HAP-1 (cell line): Measurements from ENCODE around the gene DRICH1.
"Not testable (repeated sequence)": the region's sequence is repeated elsewhere in the genome, so short reads cannot be mapped to it uniquely, and the experiment has no call there.

Source experiments
- DNase-seq, 2 experiments: peaks; one replicate each; pipeline ENCODE4 v3.0.0-alpha.2; 2016 to 2020; ENCODE audit warnings: low spot score in 2 of 2
- H3K27me3 ChIP-seq: fragments of 250-450 bp; sonication (Bioruptor Pico); 2 replicates; pipeline ENCODE4 v1.5.1; 2020; ENCODE audit warnings: low read depth, mild to moderate bottlenecking, moderate library complexity
- H3K36me3 ChIP-seq: fragments of 250-450 bp; sonication (Bioruptor Pico); replicated peaks from 2 replicates; pipeline ENCODE4 v1.5.1; 2020; ENCODE audit warnings: mild to moderate bottlenecking
- H3K4me1 ChIP-seq: fragments of 250-450 bp; sonication (Bioruptor Pico); 2 replicates; pipeline ENCODE4 v1.5.1; 2020; ENCODE audit warnings: mild to moderate bottlenecking
- H3K4me3 ChIP-seq: fragments of 250-450 bp; sonication (Bioruptor Pico); 2 replicates; pipeline ENCODE4 v1.5.1; 2020; ENCODE audit warnings: mild to moderate bottlenecking, moderate library complexity
- H3K9me3 ChIP-seq: fragments of 250-450 bp; sonication (Bioruptor Pico); 2 replicates; pipeline ENCODE4 v1.5.1; 2020; ENCODE audit warnings: mild to moderate bottlenecking, moderate library complexity
- in situ Hi-C: fragments of 300-500 bp; cut with MboI; formaldehyde crosslinking; loops from 3 replicates; pipeline ENCODE4 v1.14.3; 2020; ENCODE audit warnings: low sequenced_read_pairs, inconsistent platforms, mixed read lengths

DRICH1 gene, protein sequence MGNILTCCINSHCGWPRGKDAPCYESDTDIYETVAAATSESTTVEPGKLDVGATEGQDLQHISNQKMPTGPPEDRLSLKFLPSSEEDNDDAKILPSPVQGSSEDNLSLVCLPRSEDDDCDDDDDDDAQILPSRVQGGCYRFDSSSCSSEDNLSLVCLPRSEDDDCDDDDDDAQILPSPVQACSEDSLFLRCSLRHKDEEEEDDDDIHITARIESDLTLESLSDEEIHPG

GRCh38 chr22:23632178-23632577 is at the start of gene DRICH1:
DRICH1 (minus strand) TSS chr22:23632321; CDS start chr22:23632023, 298 bp downstream.
- in situ Hi-C loops, result no loop called here
- Histone ChIP-seq H3K36me3 (no peaks in the 10 kb centered on the region), H3K4me1 (no peaks in the 10 kb centered on the region), H3K4me3 (no peak within 1 kb of the TSS), H3K9me3 (no peaks in the 10 kb centered on the region), H3K27me3 (no peaks in the 10 kb centered on the region)
- DNase-seq, result no peak

DNA sequence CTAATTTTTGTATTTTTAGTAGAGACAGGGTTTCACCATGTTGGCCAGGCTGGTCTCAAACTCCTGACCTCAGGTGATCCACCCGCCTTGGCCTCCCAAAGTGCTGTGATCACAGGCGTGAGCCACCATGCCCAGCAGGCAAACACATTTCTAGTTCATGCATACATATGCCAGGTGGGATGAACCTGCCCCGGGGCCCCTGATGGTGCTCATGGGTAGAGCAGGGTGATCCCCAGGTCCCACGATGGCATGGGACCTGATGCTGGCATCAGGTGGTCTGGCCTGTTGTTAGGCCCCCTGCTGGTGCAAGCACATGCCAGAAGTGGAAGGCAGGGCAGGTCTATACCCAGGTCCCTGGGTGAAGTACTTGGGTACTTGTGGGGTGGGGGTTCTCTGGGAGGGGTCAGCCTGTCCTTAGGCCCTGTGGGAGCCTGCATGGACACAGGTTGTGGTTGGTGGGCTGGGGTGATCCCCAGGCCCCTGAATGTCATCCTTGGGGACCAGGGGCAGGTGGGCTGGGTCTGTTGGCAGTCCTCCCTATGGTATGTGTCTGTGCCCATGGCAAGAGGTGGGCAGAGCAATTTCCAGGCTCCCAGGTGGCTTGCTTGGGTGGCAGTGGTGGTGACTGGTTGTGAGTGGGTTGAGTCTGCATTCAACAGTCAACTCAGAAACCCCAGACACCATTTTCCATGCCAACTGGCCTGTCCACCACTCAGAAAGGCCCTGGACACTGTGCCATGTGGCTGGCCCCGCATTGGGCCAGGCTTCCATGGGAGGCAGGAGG is 49.1 kb upstream of the DRICH1 start:
- in situ Hi-C loops, result no loop called here
- DNase-seq, result no peak
- no peak overlapping the region for H3K4me3 ChIP-seq
- H3K36me3 ChIP-seq, result no peaks in the 10 kb centered on the region; the same call in 1 of the 2 replicates
- H3K9me3 ChIP-seq, result no peaks in the 10 kb centered on the region
- no peaks in the 10 kb centered on the region for H3K4me1 ChIP-seq
- no peaks in the 10 kb centered on the region for H3K27me3 ChIP-seq

GRCh38 chr22:23678133-23678532 is 46.0 kb upstream of the DRICH1 start:
- Histone ChIP-seq H3K4me3 (no peak overlapping the region), H3K36me3 (no peaks in the 10 kb centered on the region; the same call in 1 of the 2 replicates), H3K4me1 (no peaks in the 10 kb centered on the region), H3K27me3 (no peaks in the 10 kb centered on the region), H3K9me3 (no peaks in the 10 kb centered on the region)
- DNase-seq, result no peak
- in situ Hi-C loops, result no loop called here

GRCh38 chr22:23677701-23677995 is 45.5 kb upstream of the DRICH1 start:
- Histone ChIP-seq H3K4me1 (no peaks in the 10 kb centered on the region), H3K4me3 (no peak overlapping the region), H3K27me3 (no peaks in the 10 kb centered on the region), H3K36me3 (no peaks in the 10 kb centered on the region; the same call in 1 of the 2 replicates), H3K9me3 (no peaks in the 10 kb centered on the region)
- no peak for DNase-seq
- in situ Hi-C loops, result no loop called here

- H3K27me3 ChIP-seq, H3K36me3 ChIP-seq, H3K4me1 ChIP-seq, H3K4me3 ChIP-seq, DNase-seq, in situ Hi-C loops, H3K9me3 ChIP-seq: not testable (repeated sequence)
Measured at GRCh38 chr22:23676841-23677700, 45.0 kb upstream of the DRICH1 start.

DNA sequence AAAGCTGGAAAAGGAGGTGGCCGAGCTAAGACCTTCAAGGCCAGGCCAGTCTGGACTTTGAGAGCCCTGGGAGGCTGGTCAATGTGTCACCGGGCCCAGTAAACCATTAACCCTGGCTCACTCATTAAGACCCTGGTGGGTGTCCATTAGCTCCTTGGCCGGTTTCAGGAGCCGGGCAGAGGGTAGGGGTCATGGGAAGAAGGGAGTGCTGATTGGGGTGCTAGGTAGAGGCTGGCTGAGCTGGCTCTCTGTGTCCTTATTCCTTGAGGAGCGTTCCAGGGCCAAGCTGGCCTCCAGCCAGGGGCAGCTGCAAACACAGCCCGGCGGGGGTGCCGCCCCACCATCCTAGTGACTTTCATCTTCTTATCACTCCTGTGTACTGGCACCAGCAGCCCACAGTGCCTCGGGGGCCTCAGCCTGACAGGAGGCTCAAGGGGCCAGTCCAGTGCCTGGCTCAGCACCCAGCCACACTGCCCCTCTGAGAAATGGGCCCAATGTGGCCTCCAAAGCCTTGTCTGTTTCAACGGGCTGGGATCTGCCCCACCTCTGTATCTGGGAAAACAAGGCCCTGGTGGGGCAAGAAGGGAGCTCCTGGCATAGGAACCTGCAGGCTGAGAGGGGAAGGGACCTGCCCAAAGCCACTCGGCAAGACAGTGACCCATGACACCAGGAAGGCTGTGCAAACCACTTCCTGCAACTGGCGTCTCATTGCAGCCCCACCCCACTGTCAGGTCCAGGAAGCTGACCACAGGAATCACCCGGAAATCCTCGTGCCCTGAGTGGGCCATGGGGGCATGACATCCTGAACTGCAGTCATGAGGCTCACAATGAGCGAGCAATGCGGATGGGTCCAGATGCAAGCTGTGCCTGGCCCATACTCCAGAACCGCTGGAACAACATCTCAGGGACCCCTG is 43.6 kb upstream of the DRICH1 start:
- H3K4me3 ChIP-seq, result no peak overlapping the region
- H3K9me3 ChIP-seq, result no peaks in the 10 kb centered on the region
- no peaks in the 10 kb centered on the region; the same call in 1 of the 2 replicates for H3K36me3 ChIP-seq
- no peak for DNase-seq
- H3K4me1 ChIP-seq, result no peaks in the 10 kb centered on the region
- in situ Hi-C loops, result no loop called here
- no peaks in the 10 kb centered on the region for H3K27me3 ChIP-seq

- H3K36me3 ChIP-seq, H3K27me3 ChIP-seq, H3K4me3 ChIP-seq, in situ Hi-C loops, H3K9me3 ChIP-seq, DNase-seq, H3K4me1 ChIP-seq: not testable (repeated sequence)
Measured at GRCh38 chr22:23674886-23675501, 42.9 kb upstream of the DRICH1 start.

DNA sequence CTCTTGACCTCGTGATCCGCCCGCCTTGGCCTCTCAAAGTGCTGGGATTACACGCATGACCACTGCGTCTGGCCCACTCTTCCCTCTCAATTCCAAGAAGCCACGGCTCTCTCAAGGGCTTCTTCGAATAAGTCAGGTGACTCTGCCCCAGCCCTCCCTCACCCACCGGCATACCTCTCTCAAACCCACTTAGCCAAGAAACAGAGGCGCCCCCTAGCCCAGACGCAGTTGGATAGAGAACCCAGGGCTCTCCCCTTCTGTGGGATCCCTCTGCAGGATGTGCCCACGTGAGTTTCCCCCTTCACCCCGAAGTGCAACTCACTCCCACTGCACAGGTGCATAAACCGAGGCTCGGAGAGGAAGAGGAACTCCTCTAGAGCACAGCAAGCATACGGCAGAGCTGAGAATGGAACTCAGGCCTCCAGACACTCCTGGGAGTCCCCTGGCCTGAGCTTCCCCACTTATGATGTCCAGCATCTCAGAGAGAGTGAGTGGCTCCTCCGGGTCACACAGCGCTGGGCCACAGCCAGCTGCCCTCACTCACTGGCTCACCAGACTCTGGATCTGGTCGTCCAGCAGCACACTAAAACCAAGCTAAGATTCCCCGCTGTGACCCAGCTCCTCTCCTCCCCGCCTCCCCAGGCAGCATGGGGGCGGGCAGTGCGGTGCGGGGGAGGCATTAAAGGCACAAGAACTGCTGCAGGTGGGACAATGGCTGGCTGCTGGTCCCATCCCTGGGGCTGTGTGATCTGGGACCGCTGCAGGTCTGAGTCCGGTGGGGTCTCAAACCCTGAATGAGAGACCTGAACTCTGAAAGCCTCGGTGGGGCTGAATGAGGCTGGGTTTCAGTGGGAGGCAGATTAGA is 41.9 kb upstream of the DRICH1 start:
- no peak for DNase-seq
- H3K4me1 ChIP-seq, result no peaks in the 10 kb centered on the region
- no peaks in the 10 kb centered on the region for H3K36me3 ChIP-seq
- in situ Hi-C loops, result no loop called here
- H3K9me3 ChIP-seq, result no peaks in the 10 kb centered on the region
- H3K27me3 ChIP-seq, result no peaks in the 10 kb centered on the region
- H3K4me3 ChIP-seq, result no peak overlapping the region

DNA sequence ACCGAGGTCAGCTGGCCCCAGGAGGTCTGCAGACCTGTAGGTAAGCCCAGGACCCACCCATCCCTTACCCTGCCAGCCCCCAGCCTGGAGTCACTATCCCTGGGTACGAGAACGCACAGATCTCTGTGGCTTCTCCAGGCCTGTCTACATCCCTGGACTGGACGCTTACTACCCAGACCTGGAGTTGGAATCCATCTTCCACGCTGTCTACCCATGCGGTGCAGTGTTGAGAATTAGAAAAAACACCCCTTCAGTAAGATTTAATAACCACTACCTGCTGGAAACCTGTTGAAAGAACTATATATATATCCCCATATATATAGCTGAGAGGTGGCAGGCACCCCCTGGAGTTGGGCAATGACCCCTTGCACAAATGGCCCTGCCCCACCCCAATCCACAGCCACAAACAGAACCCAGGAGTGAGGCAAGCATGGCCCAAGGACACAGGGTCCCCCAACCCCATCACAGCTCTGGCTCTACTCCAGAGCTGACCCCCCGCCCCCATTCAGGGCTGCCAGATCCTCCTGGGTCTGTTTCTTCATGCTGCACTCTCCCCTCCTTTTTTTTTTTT is 41.0 kb upstream of the DRICH1 start:
- in situ Hi-C loops, result no loop called here
- no peaks in the 10 kb centered on the region for H3K36me3 ChIP-seq
- H3K9me3 ChIP-seq, result no peaks in the 10 kb centered on the region
- H3K4me3 ChIP-seq, result no peak overlapping the region
- H3K4me1 ChIP-seq, result no peaks in the 10 kb centered on the region
- DNase-seq, result no peak
- no peaks in the 10 kb centered on the region for H3K27me3 ChIP-seq

- H3K4me3 ChIP-seq, H3K36me3 ChIP-seq, H3K4me1 ChIP-seq, in situ Hi-C loops, H3K27me3 ChIP-seq, H3K9me3 ChIP-seq, DNase-seq: not testable (repeated sequence)
Measured at GRCh38 chr22:23672307-23673049, 40.4 kb upstream of the DRICH1 start.

DNA sequence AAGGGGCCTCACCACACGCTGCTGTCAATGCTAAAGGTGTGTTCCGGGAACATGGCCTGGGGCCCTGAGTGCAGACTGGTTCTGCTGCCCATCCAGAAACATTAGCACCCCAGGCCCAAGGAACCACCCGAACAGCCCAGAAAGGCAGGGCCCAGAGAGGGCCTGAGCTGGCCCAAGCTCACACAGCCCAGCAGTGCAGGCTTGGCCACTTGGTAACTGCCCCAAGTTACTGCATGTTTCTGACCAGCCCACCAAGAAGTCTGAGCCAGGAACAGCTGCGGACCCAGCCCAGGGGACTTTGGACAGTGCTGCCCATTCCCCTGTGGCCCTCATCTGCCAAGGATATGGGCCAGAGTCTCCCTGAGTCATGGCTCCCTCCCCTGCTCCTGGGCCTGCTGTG is 39.3 kb upstream of the DRICH1 start:
- in situ Hi-C loops, H3K27me3 ChIP-seq, H3K4me1 ChIP-seq, H3K36me3 ChIP-seq, H3K9me3 ChIP-seq, H3K4me3 ChIP-seq, DNase-seq: not testable (repeated sequence)
